Keratinocyte (primary cell): ENCODE data around the gene SCEL. TPM values are rescaled to one million over a fixed set of nuclear protein-coding genes. Genes with fewer than 3 reads are reported as not detected.

ENCODE experiments used
- DNase-seq: peaks from one replicate; pipeline ENCODE4 v3.0.0-alpha.2; 2011; ENCODE audit warnings: low read depth, missing footprints, low spot score
- FAIRE-seq: peaks from 2 replicates; lab custom pipeline; 2011; peaks lifted over from hg19 to GRCh38; lab: Jason Lieb, UNC
- H2AFZ ChIP-seq: 2 replicates; pipeline ENCODE4 v1.6.0; 2012; ENCODE audit warnings: low read length, control low read depth, inconsistent platforms; ENCODE audit not compliant: control insufficient read depth
- H3K27ac ChIP-seq: 2 replicates; pipeline ENCODE4 v1.5.1; 2011; ENCODE audit warnings: low read length; ENCODE audit not compliant: control insufficient read depth, insufficient read depth
- H3K27me3 ChIP-seq: 3 replicates; pipeline ENCODE4 v1.6.0; 2011; ENCODE audit warnings: low read length; ENCODE audit not compliant: control insufficient read depth, insufficient read depth; ENCODE audit errors: extremely low read depth
- H3K36me3 ChIP-seq, 2 experiments: 2 replicates in 1 of 2; 3 replicates in 1 of 2; pipeline ENCODE4 v1.5.1; 2011; ENCODE audit warnings: low read length in 2 of 2, mild to moderate bottlenecking in 1 of 2; ENCODE audit not compliant: control insufficient read depth in 2 of 2, insufficient read depth in 2 of 2; ENCODE audit errors: extremely low read depth in 1 of 2
- H3K4me1 ChIP-seq: 3 replicates; pipeline ENCODE4 v1.5.1; 2011; ENCODE audit warnings: low read length; ENCODE audit not compliant: control insufficient read depth, insufficient read depth; ENCODE audit errors: extremely low read depth
- H3K4me2 ChIP-seq: 3 replicates; pipeline ENCODE4 v1.6.0; 2011; ENCODE audit warnings: low read depth, low read length; ENCODE audit not compliant: control insufficient read depth, insufficient read depth; ENCODE audit errors: extremely low read depth
- H3K4me3 ChIP-seq, 3 experiments: fragments of 200-600 bp in 1 of 3; sonication (generic) in 1 of 3; 2 replicates in 2 of 3; 3 replicates in 1 of 3; pipeline ENCODE4 v1.5.1; 2011 to 2016; ENCODE audit warnings: low read length in 3 of 3, mild to moderate bottlenecking in 3 of 3, control low read depth in 2 of 3, inconsistent platforms in 1 of 3, low read depth in 1 of 3, mixed read lengths in 1 of 3, mixed run types in 1 of 3, moderate library complexity in 1 of 3; ENCODE audit not compliant: control insufficient read depth in 2 of 3, insufficient read depth in 2 of 3; ENCODE audit errors: extremely low read depth in 1 of 3
- H3K79me2 ChIP-seq: 2 replicates; pipeline ENCODE4 v1.6.0; 2012; ENCODE audit warnings: low read length; ENCODE audit not compliant: control insufficient read depth, insufficient read depth
- H3K9ac ChIP-seq: 3 replicates; pipeline ENCODE4 v1.6.0; 2011; ENCODE audit warnings: low read length; ENCODE audit not compliant: control insufficient read depth, insufficient read depth; ENCODE audit errors: extremely low read depth
- H3K9me1 ChIP-seq: 3 replicates; pipeline ENCODE4 v1.6.0; 2011; ENCODE audit warnings: low read length; ENCODE audit not compliant: control insufficient read depth, insufficient read depth; ENCODE audit errors: extremely low read depth
- H3K9me3 ChIP-seq: 2 replicates; pipeline ENCODE4 v1.5.1; 2012; ENCODE audit warnings: low read depth, low read length; ENCODE audit not compliant: control insufficient read depth
- H4K20me1 ChIP-seq: 3 replicates; pipeline ENCODE4 v1.6.0; 2011; ENCODE audit warnings: low read length; ENCODE audit not compliant: control insufficient read depth, insufficient read depth; ENCODE audit errors: extremely low read depth
- EZH2 ChIP-seq: IDR thresholded peaks from one replicate; pipeline ENCODE4 v1.6.1; 2012; ENCODE audit warnings: inconsistent platforms, mild to moderate bottlenecking, low read length, moderate library complexity
- dilution Hi-C: fragments of 300-500 bp; cut with MboI; formaldehyde crosslinking; loops from one replicate; pipeline ENCODE4 v1.7.0; 2020; ENCODE audit warnings: low sequenced_read_pairs; ENCODE audit not compliant: extremely low pct_ligation_motif_present
- polyA plus RNA-seq, 5 experiments: library from polyadenylated mRNA; depleted of rRNA in 3 of 5; stranded (reverse) in 3 of 5; stranded (forward) in 1 of 5; unstranded in 1 of 5; fragments of >200 nt; gene quantifications; 1 replicate in 1 of 5; 2 replicates in 3 of 5; 3 replicates in 1 of 5; pipeline versions ENCODE4 v1.2.1 to v1.2.3, GENCODE V29; 2011 to 2012; ENCODE audit warnings: missing spikeins in 2 of 5, low read depth in 1 of 5, low replicate concordance in 1 of 5
- TF ChIP-seq, protein P1 (sequence below), 3 experiments: IDR thresholded peaks in 1 of 3; conservative IDR thresholded peaks in 1 of 3; optimal IDR thresholded peaks in 1 of 3; 2 replicates in 2 of 3; 3 replicates in 1 of 3; pipeline versions ENCODE3 to v1.5.1; 2011; ENCODE audit warnings: low read length in 3 of 3, mild to moderate bottlenecking in 3 of 3, moderate library complexity in 2 of 3, control low read depth in 1 of 3, inconsistent platforms in 1 of 3; ENCODE audit not compliant: insufficient read depth in 2 of 3; ENCODE audit errors: extremely low read depth in 1 of 3

Gene SCEL
- polyA plus RNA-seq, 1 donor (not counting 4 experiments of a cell fraction or from before 2014, with no cell fraction given), result 30.5 TPM

DNA sequence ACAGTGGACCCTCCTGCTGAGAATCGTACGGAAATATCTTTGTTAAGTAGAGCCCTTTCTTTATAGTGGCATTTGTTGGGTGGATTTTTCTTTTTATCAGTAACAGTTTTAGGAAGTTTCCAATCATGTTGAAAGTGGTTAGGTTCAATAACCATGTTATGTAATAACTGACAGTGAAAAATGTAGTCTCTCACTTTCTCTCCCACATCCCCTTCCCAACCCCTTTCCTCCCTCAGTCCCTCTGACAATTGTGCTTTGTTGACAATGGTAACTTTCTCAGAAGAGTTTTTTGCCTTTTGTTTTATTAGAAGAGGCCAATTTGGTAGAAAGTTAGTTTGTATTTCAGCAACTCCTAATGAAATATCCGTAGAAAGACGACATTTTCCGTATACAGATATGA, 84.1 kb downstream of the SCEL start:
- no peak overlapping the region for H3K27ac ChIP-seq
- DNase-seq (no peak), FAIRE-seq (no peak)
- H3K4me3 ChIP-seq, result no peak overlapping the region
- H2AFZ ChIP-seq, result no peak overlapping the region
- H4K20me1 ChIP-seq, result no peaks in the 10 kb centered on the region
- dilution Hi-C loops, result no loop called here
- H3K9ac ChIP-seq, result no peak overlapping the region
- H3K4me2 ChIP-seq, result no peak overlapping the region
- no peaks in the 10 kb centered on the region for H3K9me1 ChIP-seq
- H3K36me3 ChIP-seq, result peaks cover 0 to 2% of the 10 kb centered on the region in 2 experiments
- H3K79me2 ChIP-seq, result no peaks in the 10 kb centered on the region
- TF ChIP-seq EZH2, result no peak
- TF ChIP-seq, protein P1, sequence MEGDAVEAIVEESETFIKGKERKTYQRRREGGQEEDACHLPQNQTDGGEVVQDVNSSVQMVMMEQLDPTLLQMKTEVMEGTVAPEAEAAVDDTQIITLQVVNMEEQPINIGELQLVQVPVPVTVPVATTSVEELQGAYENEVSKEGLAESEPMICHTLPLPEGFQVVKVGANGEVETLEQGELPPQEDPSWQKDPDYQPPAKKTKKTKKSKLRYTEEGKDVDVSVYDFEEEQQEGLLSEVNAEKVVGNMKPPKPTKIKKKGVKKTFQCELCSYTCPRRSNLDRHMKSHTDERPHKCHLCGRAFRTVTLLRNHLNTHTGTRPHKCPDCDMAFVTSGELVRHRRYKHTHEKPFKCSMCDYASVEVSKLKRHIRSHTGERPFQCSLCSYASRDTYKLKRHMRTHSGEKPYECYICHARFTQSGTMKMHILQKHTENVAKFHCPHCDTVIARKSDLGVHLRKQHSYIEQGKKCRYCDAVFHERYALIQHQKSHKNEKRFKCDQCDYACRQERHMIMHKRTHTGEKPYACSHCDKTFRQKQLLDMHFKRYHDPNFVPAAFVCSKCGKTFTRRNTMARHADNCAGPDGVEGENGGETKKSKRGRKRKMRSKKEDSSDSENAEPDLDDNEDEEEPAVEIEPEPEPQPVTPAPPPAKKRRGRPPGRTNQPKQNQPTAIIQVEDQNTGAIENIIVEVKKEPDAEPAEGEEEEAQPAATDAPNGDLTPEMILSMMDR (optimal IDR thresholded peaks at IDR 0.05 in 1 of 3, IDR thresholded peaks at IDR 0.05 in 1 of 3, conservative IDR thresholded peaks at IDR 0.05 in 1 of 3; ENCODE audit: extremely low read depth in 1 of 3, insufficient read depth in 2 of 3, low read length in 3 of 3), result no peak
- no peaks in the 10 kb centered on the region for H3K4me1 ChIP-seq
- H3K9me3 ChIP-seq, result no peaks in the 10 kb centered on the region
- no peaks in the 10 kb centered on the region for H3K27me3 ChIP-seq

DNA sequence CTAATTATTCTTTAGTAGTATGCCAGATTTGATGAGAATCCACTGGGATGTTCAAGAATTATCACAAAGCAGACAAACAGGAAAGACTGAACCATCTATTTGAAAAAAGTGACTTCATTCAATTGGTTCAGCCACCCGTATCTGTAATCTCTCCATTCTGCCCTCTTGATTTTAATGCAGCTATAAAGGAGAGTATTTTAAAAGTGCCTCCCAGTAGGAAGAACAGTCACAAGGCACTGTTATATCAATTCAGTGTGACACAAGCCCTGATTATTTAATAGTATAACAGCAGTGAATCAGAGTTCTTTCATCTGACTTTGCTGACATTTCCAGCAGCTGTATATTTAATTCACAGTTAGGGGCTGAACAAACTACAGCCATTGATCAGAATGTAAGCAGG, 84.6 kb downstream of the SCEL start:
- TF ChIP-seq, protein P1 (optimal IDR thresholded peaks at IDR 0.05 in 1 of 3, IDR thresholded peaks at IDR 0.05 in 1 of 3, conservative IDR thresholded peaks at IDR 0.05 in 1 of 3; ENCODE audit: extremely low read depth in 1 of 3, insufficient read depth in 2 of 3, low read length in 3 of 3), result no peak
- TF ChIP-seq EZH2, result no peak
- H3K4me2 ChIP-seq, result no peak overlapping the region
- no peak overlapping the region for H3K9ac ChIP-seq
- dilution Hi-C loops, result no loop called here
- no peaks in the 10 kb centered on the region for H4K20me1 ChIP-seq
- no peaks in the 10 kb centered on the region for H3K79me2 ChIP-seq
- H3K4me3 ChIP-seq, result no peak overlapping the region
- H3K9me1 ChIP-seq, result no peaks in the 10 kb centered on the region
- H3K4me1 ChIP-seq, result no peaks in the 10 kb centered on the region
- no peak overlapping the region for H3K27ac ChIP-seq
- no peak overlapping the region for H2AFZ ChIP-seq
- no peak for FAIRE-seq
- no peaks in the 10 kb centered on the region for H3K27me3 ChIP-seq
- no peaks in the 10 kb centered on the region for H3K9me3 ChIP-seq
- peaks cover 0 to 2% of the 10 kb centered on the region in 2 experiments for H3K36me3 ChIP-seq
- no peak for DNase-seq
